ENCODE results near the gene UNC80.

DNA sequence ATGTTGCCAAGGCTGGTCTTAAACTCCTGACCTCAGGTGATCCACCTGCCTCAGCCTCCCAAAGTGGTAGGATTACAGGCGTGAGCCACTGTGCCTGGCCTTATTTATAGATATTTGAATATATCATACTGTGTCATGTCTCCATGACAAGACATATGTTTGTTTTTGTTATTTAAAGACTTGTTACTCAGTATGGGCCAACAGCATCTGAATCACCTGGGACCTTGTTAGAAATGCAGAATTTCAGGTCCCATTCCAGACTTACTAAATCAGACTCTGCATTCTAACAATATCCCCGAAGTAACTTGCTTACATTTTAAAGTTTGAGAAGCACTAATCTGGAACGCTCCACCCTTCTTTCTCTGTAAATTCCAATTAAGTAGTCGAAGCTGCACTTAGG lies 264.0 kb downstream of the UNC80 start:
- TF ChIP-seq EZH2 (IDR thresholded peaks at IDR 0.05; ENCODE audit: insufficient read depth, poor library complexity, severe bottlenecking) (no peak), EZH2phosphoT487 (IDR thresholded peaks at IDR 0.05; ENCODE audit: insufficient read depth, low read depth) (no peak)

Measured in GM23248 (cell line).